Gastrocnemius medialis (tissue), 4 donors: Measurements from ENCODE around the gene CTNNBL1. TPM values are rescaled to one million over a fixed set of nuclear protein-coding genes. Genes with fewer than 3 reads are reported as not detected.

Source experiments
- ATAC-seq, 2 donors: fragments of 150-250 bp; one replicate each; pipeline ENCODE4 v1.9.1; 2016
- DNase-seq, 2 donors: peaks; one replicate each; pipeline ENCODE4 v3.0.0-alpha.2; 2019
- H3K27ac ChIP-seq, 4 donors: fragments of 200-600 bp; sonication (generic); 1 replicate in 1 of 4; 2 replicates in 3 of 4; pipeline ENCODE4 v1.5.1; 2016 to 2018; ENCODE audit warnings: mild to moderate bottlenecking in 2 of 4, moderate library complexity in 1 of 4
- H3K27me3 ChIP-seq, 3 donors: fragments of 200-600 bp; sonication (generic) in 2 of 3; 1 replicate in 1 of 3; 2 replicates in 2 of 3; pipeline versions ENCODE4 v1.5.1 to v1.6.0; 2016 to 2019; ENCODE audit warnings: mild to moderate bottlenecking in 1 of 3, moderate library complexity in 1 of 3
- H3K36me3 ChIP-seq, 2 donors: fragments of 200-600 bp; sonication (generic) in 1 of 2; one replicate each; pipeline ENCODE4 v1.5.1; 2017 to 2018
- H3K4me1 ChIP-seq, 2 donors: fragments of 200-600 bp; sonication (generic) in 1 of 2; one replicate each; pipeline ENCODE4 v1.5.1; 2016 to 2017; ENCODE audit warnings: mild to moderate bottlenecking in 2 of 2
- H3K4me3 ChIP-seq, 4 donors: fragments of 200-600 bp; sonication (generic) in 3 of 4; 1 replicate in 1 of 4; 2 replicates in 3 of 4; pipeline ENCODE4 v1.5.1; 2016 to 2019; ENCODE audit warnings: mild to moderate bottlenecking in 2 of 4
- H3K9me3 ChIP-seq, 3 donors: fragments of 200-600 bp; sonication (generic) in 2 of 3; 1 replicate in 1 of 3; 2 replicates in 2 of 3; pipeline ENCODE4 v1.5.1; 2016 to 2019
- CTCF ChIP-seq, 5 experiments: fragments of 450-650 bp in 3 of 5; fragments of 200-600 bp in 2 of 5; sonication (generic) in 2 of 5; IDR thresholded peaks in 4 of 5; conservative IDR thresholded peaks in 1 of 5; 1 replicate in 4 of 5; 2 replicates in 1 of 5; pipeline ENCODE4 v1.5.1; 2016 to 2019; ENCODE audit warnings: antibody characterized with exemption in 5 of 5, mild to moderate bottlenecking in 3 of 5, moderate library complexity in 3 of 5
- POLR2A ChIP-seq, 2 donors: fragments of 450-650 bp; IDR thresholded peaks; one replicate each; pipeline ENCODE4 v1.6.1; 2017; ENCODE audit warnings: antibody characterized with exemption in 2 of 2, mild to moderate bottlenecking in 2 of 2, moderate library complexity in 2 of 2
- in situ Hi-C, 4 donors: fragments of 200-750 bp; cut with MboI; loops; one replicate each; pipeline versions ENCODE4 v1.15.0 to v1.8.0; 2017; ENCODE audit warnings: low sequenced_read_pairs in 4 of 4
- intact Hi-C: fragments of 100-400 bp; cut with DNase I; formaldehyde crosslinking; loops from one replicate; pipeline ENCODE4 v1.15.1; 2023; ENCODE audit warnings: low total_unique reads
- total RNA-seq, 4 donors: library from RNA; depleted of rRNA; stranded (reverse); fragments of >200 nt; gene quantifications; one replicate each; pipeline versions ENCODE4 v1.1.0 to v1.2.3, GENCODE V29; 2016

Gene CTNNBL1
- total RNA-seq, 4 donors from 2014 or later, result 23.1 to 35.4 (median 30.3) TPM

GRCh38 chr20:37755665-37756064 is 61.8 kb downstream of the CTNNBL1 start:
- H3K4me1 ChIP-seq, result peaks cover 5% of the 10 kb centered on the region in 2 donors
- TF ChIP-seq CTCF (IDR thresholded peaks at IDR 0.05 in 4 of 5, conservative IDR thresholded peaks at IDR 0.05 in 1 of 5), result peak; percentile 31 to 61 (median 40)
- no peak for TF ChIP-seq POLR2A (IDR thresholded peaks at IDR 0.05)
- peak; percentile 17 to 37 for DNase-seq
- ATAC-seq, result peak; percentile 75 to 82
- H3K36me3 ChIP-seq, result no peaks in the 10 kb centered on the region
- no peak overlapping the region for H3K27ac ChIP-seq
- no peak overlapping the region for H3K4me3 ChIP-seq
- intact Hi-C loops, result loop anchor here (5.0 to 10.0 kb wide), 2 partner anchors 409 to 467 kb away; partner anchors contain the start of gene TGM2
- in situ Hi-C loops, result loop anchor here in 1 of 4 donors (25.0 kb wide), 1 partner anchor 232 kb away; no protein-coding TSS in a partner anchor
- no peaks in the 10 kb centered on the region for H3K9me3 ChIP-seq
- H3K27me3 ChIP-seq, result no peaks in the 10 kb centered on the region

- H3K4me3 ChIP-seq, result no peak overlapping the region
- H3K27ac ChIP-seq, result no peak overlapping the region
- intact Hi-C loops, result loop anchor here (5.0 to 10.0 kb wide), 2 partner anchors 409 to 466 kb away; partner anchors contain the start of gene TGM2
- ATAC-seq (no peak), DNase-seq (no peak)
- H3K36me3 ChIP-seq, result no peaks in the 10 kb centered on the region
- TF ChIP-seq POLR2A (IDR thresholded peaks at IDR 0.05), result no peak
- no peak for TF ChIP-seq CTCF (IDR thresholded peaks at IDR 0.05 in 4 of 5, conservative IDR thresholded peaks at IDR 0.05 in 1 of 5)
- in situ Hi-C loops, result loop anchor here in 1 of 4 donors (25.0 kb wide), 1 partner anchor 231 kb away; no protein-coding TSS in a partner anchor
- H3K9me3 ChIP-seq, result no peaks in the 10 kb centered on the region
- peaks cover 5% of the 10 kb centered on the region in 2 donors for H3K4me1 ChIP-seq
- no peaks in the 10 kb centered on the region for H3K27me3 ChIP-seq
These were observed 62.4 kb downstream of the CTNNBL1 start for GRCh38 chr20:37756234-37756633.

GRCh38 chr20:37757550-37757949 is 63.7 kb downstream of the CTNNBL1 start:
- in situ Hi-C loops, result loop anchor here in 1 of 4 donors (25.0 kb wide), 1 partner anchor 230 kb away; no protein-coding TSS in a partner anchor
- TF ChIP-seq POLR2A (IDR thresholded peaks at IDR 0.05) (no peak), CTCF (IDR thresholded peaks at IDR 0.05 in 4 of 5, conservative IDR thresholded peaks at IDR 0.05 in 1 of 5) (peak in 2 of 5 experiments; percentile 22 to 31)
- no peaks in the 10 kb centered on the region for H3K27me3 ChIP-seq
- H3K36me3 ChIP-seq, result no peaks in the 10 kb centered on the region
- peak in 1 of 2 donors; percentile 21 for DNase-seq
- H3K4me1 ChIP-seq, result peaks cover 5 to 7% of the 10 kb centered on the region in 2 donors
- no peak overlapping the region for H3K27ac ChIP-seq
- peak in 1 of 2 donors; percentile 39 for ATAC-seq
- no peak overlapping the region for H3K4me3 ChIP-seq
- intact Hi-C loops, result loop anchor here (1.0 to 10.0 kb wide), 3 partner anchors 236 to 465 kb away; partner anchors contain the start of gene TGM2
- H3K9me3 ChIP-seq, result no peaks in the 10 kb centered on the region

DNA sequence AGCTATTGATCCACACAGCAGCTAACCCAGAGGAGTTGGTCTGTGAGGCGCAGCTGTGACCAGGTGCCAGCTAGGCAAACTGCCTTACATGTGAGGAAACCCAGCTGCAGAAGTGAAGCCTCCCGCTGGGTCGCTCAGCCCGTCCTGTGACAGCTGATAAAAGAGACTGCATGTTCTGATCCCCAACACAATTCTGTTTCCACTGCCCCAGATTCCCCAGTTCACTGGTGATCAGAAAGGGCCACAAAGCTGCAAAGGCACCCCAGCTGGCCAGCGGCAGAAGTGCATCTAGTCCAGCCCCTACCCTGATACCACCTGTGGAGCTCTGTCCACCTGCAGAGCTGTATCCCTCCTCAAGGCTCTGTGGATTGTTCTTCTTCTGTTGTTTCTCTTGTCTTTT is 64.5 kb downstream of the CTNNBL1 start:
- in situ Hi-C loops, result loop anchor here in 1 of 4 donors (25.0 kb wide), 1 partner anchor 229 kb away; no protein-coding TSS in a partner anchor
- H3K9me3 ChIP-seq, result no peaks in the 10 kb centered on the region
- DNase-seq, result no peak
- TF ChIP-seq CTCF (IDR thresholded peaks at IDR 0.05 in 4 of 5, conservative IDR thresholded peaks at IDR 0.05 in 1 of 5) (no peak), POLR2A (IDR thresholded peaks at IDR 0.05) (no peak)
- H3K4me3 ChIP-seq, result no peak overlapping the region
- no peak overlapping the region for H3K27ac ChIP-seq
- intact Hi-C loops, result loop anchor here (5.0 to 10.0 kb wide), 2 partner anchors 406 to 464 kb away; partner anchors contain the start of gene TGM2
- peaks cover 5 to 10% of the 10 kb centered on the region in 2 donors for H3K4me1 ChIP-seq
- H3K27me3 ChIP-seq, result no peaks in the 10 kb centered on the region
- no peak for ATAC-seq
- H3K36me3 ChIP-seq, result no peaks in the 10 kb centered on the region
